T-helper 2 cell (primary cell): ENCODE data around the gene ARL5C.
"Not testable (repeated sequence)": the region's sequence is repeated elsewhere in the genome, so short reads cannot be mapped to it uniquely, and the experiment has no call there.

ENCODE experiments used
- DNase-seq, 5 experiments: peaks; one replicate each; pipeline versions ENCODE4 v3.0.0 to v3.0.0-alpha.2; 2012 to 2022

The ARL5C gene

DNA sequence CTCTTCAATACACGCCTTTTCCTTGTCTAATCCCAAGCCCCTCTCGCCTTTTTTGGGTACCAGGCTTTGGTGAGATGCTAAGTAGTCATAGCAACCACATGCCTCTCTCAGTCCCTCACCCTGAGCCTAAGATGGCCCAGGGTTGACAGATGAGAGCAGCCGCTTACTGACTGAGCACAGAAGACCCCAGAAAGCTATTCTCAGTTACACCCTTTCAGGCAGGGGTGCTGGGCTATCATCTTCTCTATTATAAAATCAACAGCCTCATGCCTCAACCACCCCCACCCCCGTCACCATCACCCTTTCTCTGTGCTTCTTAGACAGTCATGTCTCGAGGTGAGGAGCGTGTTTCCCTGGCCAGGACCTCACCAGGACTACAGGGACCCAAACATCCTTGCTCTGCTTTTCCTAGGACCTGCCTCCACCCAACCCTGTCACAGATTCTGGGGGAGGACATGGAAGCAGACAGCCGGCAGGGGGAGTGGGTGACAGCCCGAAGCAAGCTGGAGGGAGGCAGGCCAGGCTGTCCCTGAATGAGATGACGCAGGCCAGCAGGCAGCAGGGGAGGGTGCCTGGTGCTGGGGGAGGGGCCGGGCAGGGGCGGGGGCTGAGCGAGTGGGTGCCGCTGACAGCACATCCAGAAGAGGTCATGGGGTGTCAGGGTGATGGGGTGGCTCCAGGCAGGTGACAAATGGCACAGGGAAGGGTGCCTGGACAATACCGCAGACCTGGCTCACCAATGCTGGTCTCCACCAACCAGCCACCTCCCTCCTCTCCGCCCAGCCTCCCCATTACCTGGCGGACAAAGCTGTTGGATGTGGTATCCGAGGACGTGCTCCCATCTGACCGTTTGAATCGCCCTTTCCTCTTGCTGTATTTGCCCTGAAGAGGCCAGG, 28.4 kb upstream of the ARL5C start:
- DNase-seq = no peak

DNA sequence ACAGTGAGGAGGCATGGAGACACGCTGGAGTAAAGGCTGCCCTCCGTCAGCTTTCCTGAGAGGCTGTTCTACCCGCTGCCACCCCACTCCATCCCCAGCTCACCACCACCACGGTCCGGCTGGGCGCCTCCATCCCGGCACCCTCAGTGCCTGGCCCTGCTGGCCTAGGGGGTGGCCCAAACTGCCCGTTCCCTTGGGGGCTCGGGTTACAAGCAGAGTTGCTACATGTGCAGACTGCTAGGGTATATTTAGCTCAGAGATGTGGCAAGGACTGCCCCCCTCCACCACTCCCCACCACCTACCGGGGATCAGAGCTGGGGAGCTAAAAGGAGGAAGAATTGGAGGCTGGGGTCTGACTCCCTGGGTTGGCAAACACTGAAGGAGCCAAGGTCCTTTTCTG, 27.4 kb upstream of the ARL5C start:
- DNase-seq = no peak

DNA sequence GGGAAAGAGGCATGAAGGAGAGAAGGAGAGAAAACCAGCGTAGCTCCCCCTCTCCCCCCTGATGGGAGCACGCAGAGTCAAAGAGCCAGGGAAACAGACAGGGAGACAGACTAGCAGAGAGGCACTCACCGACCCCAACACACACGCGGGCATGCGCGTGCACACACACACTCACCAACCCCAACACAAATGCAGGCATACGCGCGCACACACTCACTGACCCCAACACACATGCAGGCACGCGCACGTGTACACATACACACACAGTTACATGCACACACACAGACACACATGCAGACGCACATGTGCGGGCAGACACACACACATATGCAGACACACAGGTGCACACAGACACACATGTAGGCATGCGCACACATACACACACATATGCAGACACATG, 26.9 kb upstream of the ARL5C start:
- no peak for DNase-seq

- DNase-seq = no peak
These were observed 26.0 kb upstream of the ARL5C start for GRCh38 chr17:39191750-39192510.

DNA sequence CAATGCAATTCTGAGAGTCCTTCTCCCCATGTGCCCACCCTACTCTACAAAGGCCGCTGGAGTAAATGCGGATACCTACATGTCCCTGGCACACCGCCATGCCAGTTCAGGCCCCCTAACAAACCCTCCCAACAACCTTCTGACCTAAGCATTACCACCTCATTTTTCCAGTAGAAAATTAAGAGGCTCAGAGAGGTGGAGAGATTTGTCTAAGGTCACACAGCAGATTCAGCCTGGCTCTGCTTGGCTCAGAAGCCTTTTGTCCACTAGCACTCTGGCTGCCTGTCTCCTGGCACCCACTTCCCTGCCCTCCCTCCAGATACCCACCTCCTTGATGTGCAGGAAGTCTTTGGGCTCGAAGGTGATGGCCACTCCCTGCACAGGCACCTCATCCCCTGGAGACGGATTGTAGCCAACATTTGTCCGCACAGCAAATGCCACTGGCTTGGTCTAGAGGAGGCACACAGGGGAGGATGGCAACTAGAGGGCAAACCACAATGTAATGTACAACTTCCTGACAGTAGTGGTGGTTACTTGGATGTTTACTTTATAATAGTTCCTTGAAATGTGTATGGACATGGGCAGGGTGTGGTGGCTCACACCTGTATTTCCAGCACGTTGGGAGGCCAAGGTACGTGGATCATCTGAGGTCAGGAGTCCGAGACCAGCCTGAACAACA, 21.3 kb upstream of the ARL5C start:
- no peak for DNase-seq

GRCh38 chr17:39186481-39187002, 20.6 kb upstream of the ARL5C start:
- DNase-seq = no peak

DNA sequence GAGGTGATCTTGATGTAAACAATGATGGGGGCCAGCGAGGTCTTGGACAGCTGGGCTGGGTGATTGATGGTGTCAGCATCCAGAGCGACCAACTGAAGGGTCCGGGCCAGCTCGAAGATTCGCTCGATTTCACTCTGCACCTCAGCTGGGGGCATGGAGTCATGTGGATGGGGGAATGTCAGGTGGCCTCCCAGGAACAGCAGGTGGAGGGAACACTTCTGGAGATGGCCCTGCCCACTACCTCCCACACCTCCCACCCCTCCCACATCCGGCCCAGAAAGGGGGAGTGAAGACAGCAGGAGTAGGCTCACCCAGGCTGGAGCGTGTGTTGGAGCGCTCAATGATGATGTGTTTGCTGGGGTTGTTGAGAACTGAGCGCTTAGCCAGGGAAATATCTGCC, 17.8 kb upstream of the ARL5C start:
- no peak for DNase-seq

DNA sequence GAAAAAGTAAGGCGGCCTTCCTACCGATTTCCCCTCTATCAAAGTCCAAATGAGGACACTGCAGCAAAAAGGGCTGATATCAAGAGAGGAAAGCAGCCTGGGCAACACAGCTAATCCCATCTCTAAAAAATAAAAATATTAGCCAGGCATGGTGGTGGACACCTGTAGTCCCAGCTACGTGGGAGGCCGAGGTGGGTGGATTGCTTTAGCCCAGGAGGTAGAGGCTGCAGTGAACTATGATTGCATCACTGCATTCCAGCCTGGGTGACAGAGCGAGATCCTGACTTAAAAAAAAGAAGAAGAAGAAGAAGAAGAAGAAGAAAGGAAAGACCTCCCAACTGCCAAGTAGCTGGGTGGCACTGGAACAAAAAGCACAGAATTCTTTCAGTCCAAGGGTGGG, 17.1 kb upstream of the ARL5C start:
- no peak for DNase-seq

- no peak for DNase-seq
These were observed 15.3 kb upstream of the ARL5C start for GRCh38 chr17:39181303-39181702.

- DNase-seq = no peak
These were observed 12.6 kb upstream of the ARL5C start for GRCh38 chr17:39178536-39178935.

GRCh38 chr17:39177256-39177655, 11.3 kb upstream of the ARL5C start:
- DNase-seq = peak in 1 of 5 experiments; percentile 24

GRCh38 chr17:39175695-39176093, 9.7 kb upstream of the ARL5C start:
- DNase-seq = no peak

DNA sequence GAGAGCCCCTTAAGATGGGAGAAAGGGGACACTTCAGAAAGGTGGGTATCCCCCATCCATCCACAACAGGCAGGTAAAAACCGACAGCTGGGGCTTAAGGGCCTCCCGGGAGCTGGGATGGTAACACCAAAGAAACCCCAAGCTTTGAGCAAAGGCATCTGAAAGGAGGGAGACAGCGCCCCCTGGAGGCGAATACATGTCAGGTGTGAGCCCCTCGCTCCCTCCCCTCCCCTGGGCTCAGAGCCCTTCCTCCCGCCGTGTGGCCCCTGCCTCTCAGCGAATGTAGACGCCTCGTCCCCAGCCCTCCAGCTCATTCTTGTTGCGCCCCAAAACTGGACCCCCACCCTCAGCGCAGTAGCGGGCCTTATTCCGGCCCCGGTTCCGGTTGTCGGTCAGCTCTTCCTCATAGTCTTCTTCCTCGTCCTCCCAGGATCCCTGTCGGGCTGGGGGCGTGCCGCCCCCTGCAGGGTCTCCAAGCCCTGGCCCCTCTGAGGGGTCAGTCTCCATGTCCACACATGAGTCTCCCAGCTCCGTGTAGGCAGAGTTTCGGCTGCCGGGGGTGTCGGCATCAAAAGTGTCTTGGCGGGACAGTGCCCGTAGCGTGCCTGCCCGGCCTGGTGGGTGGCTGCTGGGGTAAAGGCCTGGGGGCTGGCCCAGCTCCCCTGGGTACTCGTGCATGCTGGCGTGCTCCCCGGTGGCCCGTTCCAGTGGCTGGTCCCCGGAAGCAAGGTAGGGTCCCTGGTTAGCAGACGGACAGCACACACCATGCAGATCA, 9.1 kb upstream of the ARL5C start:
- peak; percentile 54 to 78 (median 64) for DNase-seq

- DNase-seq = no peak
These were observed 7.7 kb upstream of the ARL5C start for GRCh38 chr17:39173526-39174274.

DNA sequence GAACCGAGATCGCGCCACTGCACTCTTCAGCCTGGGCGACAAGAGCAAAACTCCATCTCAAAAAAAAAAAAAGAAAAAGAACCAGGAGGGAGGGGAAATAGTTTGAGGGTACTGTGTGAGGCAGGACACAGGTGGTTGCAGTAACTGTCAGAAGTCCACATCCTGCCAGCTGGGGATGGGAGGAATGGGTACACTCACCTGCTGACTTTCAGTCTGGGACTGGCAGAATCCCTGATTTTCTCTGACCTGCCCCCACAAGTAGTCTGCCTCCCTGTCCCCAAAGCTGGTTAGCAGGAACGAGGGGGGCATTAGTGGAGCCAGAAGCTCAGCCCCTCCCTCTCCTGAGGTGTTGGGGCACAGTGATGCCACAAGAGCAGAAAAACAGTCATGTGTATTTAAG, 7.1 kb upstream of the ARL5C start:
- DNase-seq = no peak

DNA sequence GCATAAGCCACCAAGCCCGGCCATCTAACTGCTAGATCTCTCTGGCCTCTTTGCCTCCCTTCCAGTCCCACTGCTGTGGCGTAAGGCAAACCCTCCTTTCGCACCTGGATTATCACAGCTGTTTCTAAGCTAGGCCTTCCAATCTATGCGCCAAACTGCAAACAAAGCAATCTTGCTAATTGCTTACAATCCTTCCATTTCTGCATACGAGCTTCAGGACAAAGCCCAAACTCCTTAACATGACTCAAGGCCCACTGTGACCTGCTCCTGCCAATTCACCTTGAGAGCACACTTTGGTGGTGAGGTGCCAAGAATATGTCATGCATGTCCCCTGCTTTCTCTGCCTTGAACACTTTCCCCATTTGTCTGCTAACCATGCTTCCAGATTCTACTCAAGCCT, 6.0 kb upstream of the ARL5C start:
- DNase-seq = no peak

DNA sequence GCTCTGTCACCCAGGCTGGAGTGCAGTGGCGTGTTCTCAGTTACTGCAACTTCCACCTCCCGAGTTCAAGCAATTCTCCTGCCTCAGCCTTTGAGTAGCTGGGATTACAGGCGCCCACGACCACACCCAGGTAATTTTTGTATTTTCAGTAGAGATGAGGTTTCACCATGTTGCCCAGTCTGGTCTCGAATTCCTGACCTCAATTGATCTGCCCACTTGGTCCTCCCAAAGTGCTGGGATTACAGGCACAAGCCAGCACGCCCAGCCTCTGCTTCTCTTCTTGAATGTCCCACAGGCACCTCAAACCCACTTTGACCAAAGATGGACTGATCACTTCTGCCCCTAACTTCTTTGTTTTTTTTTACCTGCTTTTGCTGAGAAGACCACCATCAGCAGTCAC, 4.6 kb upstream of the ARL5C start:
- DNase-seq = no peak

GRCh38 chr17:39170109-39170508, 4.1 kb upstream of the ARL5C start:
- no peak for DNase-seq

DNA sequence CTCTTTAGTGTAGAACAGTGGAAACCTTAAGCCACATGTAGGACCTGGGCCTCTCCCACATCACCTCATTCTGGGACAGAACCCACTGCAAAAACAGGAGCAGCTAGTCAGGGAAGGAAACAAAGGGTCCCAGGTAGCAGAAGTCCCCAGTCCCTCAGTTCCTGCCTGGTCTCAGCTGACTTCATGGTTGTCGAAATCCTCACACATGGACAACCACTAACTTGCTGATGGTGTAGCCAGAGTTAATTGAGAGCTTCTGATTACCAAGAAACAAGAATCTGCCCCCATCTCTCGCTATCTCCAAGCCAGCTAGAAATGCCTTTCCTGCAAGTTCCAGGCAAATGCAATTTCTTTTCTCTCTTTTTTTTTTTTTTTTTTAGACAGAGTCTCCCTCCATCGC, 3.6 kb upstream of the ARL5C start:
- DNase-seq = no peak

GRCh38 chr17:39169101-39169500, 3.1 kb upstream of the ARL5C start:
- no peak for DNase-seq

DNA sequence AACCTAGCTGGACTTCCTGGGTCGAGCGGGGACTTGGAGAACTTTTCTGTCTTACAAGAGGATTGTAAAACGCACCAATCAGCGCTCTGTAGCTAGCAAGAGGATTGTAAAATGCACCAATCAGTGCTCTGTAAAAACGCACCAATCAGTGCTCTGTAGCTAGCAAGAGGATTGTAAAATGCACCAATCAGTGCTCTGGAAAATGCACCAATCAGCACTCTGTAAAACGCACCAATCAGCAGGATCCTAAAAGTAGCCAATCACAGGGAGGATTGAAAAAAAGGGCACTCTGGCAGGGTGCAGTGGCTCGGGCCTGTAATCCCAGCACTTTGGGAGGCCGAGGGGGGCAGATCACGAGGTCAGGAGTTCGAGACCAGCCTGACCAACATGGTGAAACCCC, 2.5 kb upstream of the ARL5C start:
- not testable (repeated sequence) for DNase-seq

DNA sequence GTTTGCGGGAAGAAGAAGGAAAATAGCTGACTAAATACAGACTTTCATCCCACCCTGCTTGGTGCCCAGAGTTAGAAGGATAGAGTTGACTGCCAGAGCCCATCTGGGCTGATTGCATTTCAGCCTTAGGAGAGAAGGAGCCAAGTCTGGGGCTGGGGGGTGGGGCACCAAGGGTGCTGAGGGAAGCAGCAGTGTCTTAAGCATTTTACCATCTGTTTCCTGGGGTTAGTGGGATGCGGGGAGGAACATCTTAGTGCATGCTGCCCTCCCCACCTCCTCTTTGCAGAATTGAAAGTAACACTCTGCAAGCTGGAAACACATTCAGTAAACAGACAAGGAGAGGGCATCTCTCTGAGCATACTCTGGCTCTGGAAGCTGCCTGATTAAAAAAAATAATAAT, 1.5 kb upstream of the ARL5C start:
- peak in 2 of 5 experiments; percentile 15 to 36 for DNase-seq
